ENCODE results near the gene RXRG. TPM values are rescaled to one million over a fixed set of nuclear protein-coding genes. Genes with fewer than 3 reads are reported as not detected.

The RXRG gene
- total RNA-seq, 4 donors from 2014 or later: 0.17 to 1.5 TPM; not detected in 2

DNA sequence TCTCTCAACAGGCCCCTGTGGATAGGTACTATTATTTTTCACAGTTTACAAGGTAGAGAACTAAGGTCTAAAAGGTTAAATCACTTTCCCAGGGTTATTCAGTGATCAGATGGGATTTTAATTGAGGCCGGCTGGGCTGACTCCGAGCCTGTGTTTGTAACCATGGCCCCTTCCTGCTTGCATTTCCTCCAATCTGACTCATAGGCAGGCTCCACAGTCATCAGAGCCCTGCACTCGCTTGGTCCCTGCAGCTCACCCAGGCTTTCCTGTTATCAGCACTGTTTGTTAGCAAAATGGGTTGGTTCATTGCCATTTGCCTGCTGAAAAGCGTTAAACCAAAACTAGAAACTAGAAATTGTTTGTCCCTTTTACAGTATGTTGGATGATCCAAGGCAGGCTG is 47.0 kb downstream of the RXRG start:
- TF ChIP-seq, protein P1, sequence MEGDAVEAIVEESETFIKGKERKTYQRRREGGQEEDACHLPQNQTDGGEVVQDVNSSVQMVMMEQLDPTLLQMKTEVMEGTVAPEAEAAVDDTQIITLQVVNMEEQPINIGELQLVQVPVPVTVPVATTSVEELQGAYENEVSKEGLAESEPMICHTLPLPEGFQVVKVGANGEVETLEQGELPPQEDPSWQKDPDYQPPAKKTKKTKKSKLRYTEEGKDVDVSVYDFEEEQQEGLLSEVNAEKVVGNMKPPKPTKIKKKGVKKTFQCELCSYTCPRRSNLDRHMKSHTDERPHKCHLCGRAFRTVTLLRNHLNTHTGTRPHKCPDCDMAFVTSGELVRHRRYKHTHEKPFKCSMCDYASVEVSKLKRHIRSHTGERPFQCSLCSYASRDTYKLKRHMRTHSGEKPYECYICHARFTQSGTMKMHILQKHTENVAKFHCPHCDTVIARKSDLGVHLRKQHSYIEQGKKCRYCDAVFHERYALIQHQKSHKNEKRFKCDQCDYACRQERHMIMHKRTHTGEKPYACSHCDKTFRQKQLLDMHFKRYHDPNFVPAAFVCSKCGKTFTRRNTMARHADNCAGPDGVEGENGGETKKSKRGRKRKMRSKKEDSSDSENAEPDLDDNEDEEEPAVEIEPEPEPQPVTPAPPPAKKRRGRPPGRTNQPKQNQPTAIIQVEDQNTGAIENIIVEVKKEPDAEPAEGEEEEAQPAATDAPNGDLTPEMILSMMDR (IDR thresholded peaks at IDR 0.05; ENCODE audit: low read depth): no peak

DNA sequence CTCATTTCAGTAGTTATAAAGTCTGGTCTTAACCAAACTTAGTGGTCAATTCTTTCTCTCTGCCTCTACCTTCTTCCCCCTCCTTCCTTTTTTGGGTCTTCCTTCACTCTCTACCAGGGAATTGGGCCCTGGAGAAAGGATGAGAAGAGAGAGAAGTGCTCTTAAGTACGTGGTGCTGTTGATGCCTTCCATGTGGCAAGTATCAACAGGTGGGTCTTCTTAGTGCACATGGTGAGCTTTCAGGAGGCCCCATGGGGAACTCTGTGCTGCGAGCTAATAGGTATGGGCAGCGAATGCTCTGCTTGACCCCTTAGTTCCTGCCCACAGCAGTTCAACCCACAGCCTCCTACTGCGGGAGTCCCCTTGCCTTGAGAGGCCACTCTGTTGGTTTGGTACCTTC is 49.0 kb downstream of the RXRG start:
- TF ChIP-seq, protein P1 (IDR thresholded peaks at IDR 0.05; ENCODE audit: low read depth): no peak

DNA sequence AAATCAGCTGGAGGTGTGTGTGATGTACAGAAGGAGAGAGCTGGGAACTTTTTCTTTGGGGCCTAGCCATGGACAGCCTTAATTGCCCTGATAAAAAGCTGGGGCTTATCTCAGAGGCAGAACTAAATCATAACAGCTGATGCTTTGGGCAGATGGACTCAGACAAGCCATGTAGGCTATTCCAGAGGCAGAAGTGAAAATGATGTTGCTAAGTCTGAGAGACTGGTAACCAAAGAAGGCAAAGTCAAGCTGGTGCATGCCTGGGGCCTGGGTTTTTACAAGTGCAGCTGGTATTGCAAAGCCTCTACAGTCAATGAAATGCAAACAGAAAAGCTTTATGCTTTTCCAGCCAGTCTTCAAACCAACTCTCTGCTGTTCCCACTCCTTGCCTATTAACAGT is 49.4 kb downstream of the RXRG start:
- TF ChIP-seq, protein P1 (IDR thresholded peaks at IDR 0.05; ENCODE audit: low read depth): no peak

DNA sequence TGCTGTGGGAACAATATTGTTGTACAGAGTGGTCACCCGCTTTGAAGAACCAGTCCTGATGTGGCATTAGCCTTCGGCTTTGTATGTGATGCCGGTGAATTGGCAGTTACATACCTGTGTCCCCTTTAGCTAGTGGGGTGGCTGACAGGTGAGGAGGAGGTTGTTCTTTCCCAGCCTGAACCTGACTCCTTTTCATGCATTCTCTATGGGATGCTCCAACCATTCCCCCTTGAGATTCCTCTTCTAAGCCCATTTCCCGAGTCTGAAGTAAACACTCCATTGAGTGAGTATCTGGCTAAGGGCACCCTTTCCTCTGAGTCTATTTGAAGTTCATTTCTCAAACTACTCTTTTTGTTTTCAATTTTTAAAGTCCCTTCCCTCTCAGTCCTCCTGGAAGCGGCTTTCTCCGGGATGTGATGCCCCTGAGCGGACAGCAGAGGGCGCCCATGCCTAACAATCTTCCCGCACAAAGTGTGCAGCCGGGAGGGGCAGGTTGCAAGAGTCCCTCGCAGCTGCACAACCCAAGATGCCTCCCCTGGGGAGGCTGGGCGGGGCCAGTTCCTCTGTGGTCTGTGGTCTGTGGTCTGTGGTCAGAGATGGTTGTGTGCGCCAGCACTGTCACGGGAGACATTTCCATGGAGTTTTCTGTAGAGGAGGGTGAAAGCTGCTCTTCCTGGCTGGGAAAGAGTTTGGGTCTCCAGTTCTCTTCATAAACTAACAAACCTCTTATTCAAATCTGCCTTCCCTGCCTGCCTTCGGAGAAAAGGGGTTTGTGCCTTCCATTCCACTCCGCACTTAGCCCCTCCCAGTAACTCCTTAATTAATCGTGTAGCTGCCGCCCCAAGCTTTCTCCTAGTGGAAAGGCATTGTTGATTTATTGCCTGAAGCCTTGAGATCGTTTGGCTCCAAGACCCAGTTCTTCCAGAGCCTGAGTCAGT is 52.0 kb downstream of the RXRG start:
- TF ChIP-seq, protein P1 (IDR thresholded peaks at IDR 0.05; ENCODE audit: low read depth): no peak

DNA sequence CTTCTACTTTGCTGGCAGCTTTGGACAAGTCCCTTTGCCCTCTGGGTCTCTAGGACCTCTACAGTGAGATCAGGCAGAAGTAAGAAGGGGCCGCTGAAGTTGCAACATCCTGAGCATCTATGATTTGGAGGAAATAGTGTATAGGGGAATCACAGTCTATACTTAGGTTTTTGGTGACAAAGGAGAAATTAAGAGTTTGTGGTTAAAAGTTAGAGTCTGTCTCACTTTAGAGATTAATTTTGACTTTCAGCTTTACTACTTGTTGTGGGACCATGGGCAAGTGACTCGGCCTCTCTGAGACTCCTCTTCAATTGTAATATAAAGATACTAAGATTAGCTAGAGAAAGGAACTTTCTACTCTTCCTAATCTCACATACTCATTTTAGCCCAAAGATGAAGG is 55.3 kb downstream of the RXRG start:
- TF ChIP-seq, protein P1 (IDR thresholded peaks at IDR 0.05; ENCODE audit: low read depth): no peak

DNA sequence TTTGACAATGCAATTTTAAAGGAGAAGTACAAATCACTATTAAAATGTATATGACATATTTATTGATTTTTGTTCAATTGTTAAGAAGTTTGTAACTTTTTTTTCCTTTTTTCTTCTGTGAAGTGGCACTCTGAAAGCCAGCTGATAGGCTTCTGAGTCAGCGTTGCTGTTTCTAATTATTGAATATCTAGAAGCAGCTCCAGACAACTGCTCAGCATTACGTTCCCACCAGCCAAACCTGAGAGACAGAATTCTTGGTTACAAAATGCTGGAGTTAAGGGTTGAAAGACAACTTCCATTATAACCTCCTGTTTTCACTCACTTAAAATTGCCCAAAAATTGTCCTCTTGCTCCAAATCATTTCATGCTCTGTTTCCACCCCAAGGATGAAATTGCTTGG is 57.0 kb downstream of the RXRG start:
- TF ChIP-seq, protein P1 (IDR thresholded peaks at IDR 0.05; ENCODE audit: low read depth): no peak

DNA sequence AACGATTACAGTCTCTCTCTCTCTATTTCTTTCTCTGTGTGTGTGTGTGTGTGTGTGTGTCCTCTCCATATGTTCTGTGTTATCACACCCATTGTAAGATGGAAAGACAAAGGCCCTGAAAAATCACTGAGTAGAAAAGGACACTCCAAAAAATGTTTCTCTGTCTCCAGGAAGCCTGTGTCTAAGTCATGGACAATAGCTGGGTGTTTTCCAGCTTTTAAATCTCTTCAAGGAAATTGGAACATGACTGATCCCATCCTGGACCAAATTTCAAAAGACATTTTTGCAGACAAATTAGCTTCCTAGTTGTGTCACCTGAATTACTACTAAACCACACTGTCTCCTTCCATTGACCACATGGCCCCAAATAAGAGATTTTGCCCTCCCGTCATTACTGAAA is 57.4 kb downstream of the RXRG start:
- TF ChIP-seq, protein P1 (IDR thresholded peaks at IDR 0.05; ENCODE audit: low read depth): no peak
